Spleen (tissue), 11 donors: ENCODE results near the gene LRSAM1. TPM values are rescaled to one million over a fixed set of nuclear protein-coding genes. Genes with fewer than 3 reads are reported as not detected.

ENCODE experiments used
- DNase-seq: peaks from one replicate; pipeline ENCODE4 v3.0.0-alpha.2; 2020
- H3K27ac ChIP-seq, 8 donors: fragments of 200-600 bp; sonication (generic) in 7 of 8; 1 replicate in 4 of 8; 2 replicates in 4 of 8; pipeline versions ENCODE4 v1.5.0 to v1.8.0; 2016 to 2021; ENCODE audit warnings: inconsistent platforms in 4 of 8, mild to moderate bottlenecking in 4 of 8, moderate library complexity in 1 of 8
- H3K27me3 ChIP-seq, 7 donors: fragments of 200-600 bp; sonication (generic) in 6 of 7; replicated peaks in 1 of 7; 1 replicate in 4 of 7; 2 replicates in 3 of 7; pipeline versions ENCODE4 v1.5.0 to v1.8.0; 2016 to 2021; ENCODE audit warnings: inconsistent platforms in 3 of 7, mild to moderate bottlenecking in 1 of 7
- H3K36me3 ChIP-seq, 6 donors: fragments of 200-600 bp; sonication (generic) in 5 of 6; 1 replicate in 4 of 6; 2 replicates in 2 of 6; pipeline versions ENCODE4 v1.5.0 to v1.8.0; 2016 to 2021; ENCODE audit warnings: inconsistent platforms in 2 of 6
- H3K4me1 ChIP-seq, 6 donors: fragments of 200-600 bp; sonication (generic) in 5 of 6; 1 replicate in 3 of 6; 2 replicates in 3 of 6; pipeline versions ENCODE4 v1.5.0 to v1.8.0; 2016 to 2021; ENCODE audit warnings: inconsistent platforms in 3 of 6
- H3K4me3 ChIP-seq, 8 donors: fragments of 200-600 bp; sonication (generic) in 7 of 8; 1 replicate in 4 of 8; 2 replicates in 4 of 8; pipeline versions ENCODE4 v1.5.0 to v1.8.0; 2016 to 2021; ENCODE audit warnings: inconsistent platforms in 4 of 8, mild to moderate bottlenecking in 4 of 8, moderate library complexity in 2 of 8
- H3K9me3 ChIP-seq, 8 donors: fragments of 200-600 bp; sonication (generic) in 7 of 8; 1 replicate in 4 of 8; 2 replicates in 4 of 8; pipeline versions ENCODE4 v1.5.0 to v1.8.0; 2016 to 2021; ENCODE audit warnings: inconsistent platforms in 4 of 8
- POLR2A ChIP-seq, 3 donors: fragments of 450-650 bp; IDR thresholded peaks; one replicate each; pipeline ENCODE4 v1.5.1; 2017; ENCODE audit warnings: antibody characterized with exemption in 3 of 3, mild to moderate bottlenecking in 1 of 3
- POLR2AphosphoS5 ChIP-seq, 3 donors: sonication (generic); formaldehyde crosslinking; IDR thresholded peaks; one replicate each; pipeline ENCODE4 v1.5.1; 2017; ENCODE audit warnings: antibody characterized with exemption in 3 of 3
- WGBS, 5 donors: extraction: QIAGEN DNeasy Blood & Tissue Kit in 3 of 5; methylation state at CpG; one replicate each; pipeline versions ENCODE4 v1.1.5 to v1.1.7; 2013 to 2018; 5-methylcytosine and 5-hydroxymethylcytosine counted together
- intact Hi-C: fragments of 100-400 bp; cut with DNase I; formaldehyde crosslinking; loops from one replicate; pipeline ENCODE4 v1.15.0; 2023; ENCODE audit warnings: low total_unique reads
- polyA plus RNA-seq, 3 donors: library from polyadenylated mRNA; stranded (reverse); fragments of 200-250 nt; gene quantifications; one replicate each; pipeline ENCODE4 v1.2.1, GENCODE V29; 2013
- total RNA-seq, 7 donors: library from RNA; depleted of rRNA in 3 of 7; stranded (reverse); fragments of >200 nt in 3 of 7; fragmentation: NEBNext Ultra II Directional in 4 of 7; extraction: Animal tissue kit (Norgen Biotek cat#: 25700) in 4 of 7; gene quantifications; one replicate each; pipeline versions ENCODE4 v1.1.0 to v1.2.1, GENCODE V29; 2016 to 2021
- TF ChIP-seq, protein P1 (sequence below), 11 experiments: fragments of 200-600 bp in 7 of 11; fragments of 450-650 bp in 4 of 11; sonication (generic) in 4 of 11; IDR thresholded peaks in 8 of 11; conservative IDR thresholded peaks in 3 of 11; 1 replicate in 7 of 11; 2 replicates in 4 of 11; pipeline versions ENCODE4 v1.4.0 to v1.8.0; 2016 to 2021; ENCODE audit warnings: antibody characterized with exemption in 11 of 11, inconsistent platforms in 4 of 11, mild to moderate bottlenecking in 1 of 11
- donor health status: healthy with polysubstance abuse.
- donor health status: DM: no; HTN: no; CAD: no; lungs with moderate emphysema.
- donor health status: DM: no; HTN: no; CAD: no.
- donor health status: Bipolar disorder and iron deficiency.
- donor health status: healthy.
- donor health status: DM: no; HTN: no; CAD: no.
- donor health status: DM: yes; HTN: yes; CAD: no.

Gene LRSAM1
- total and polyA plus RNA-seq, 10 donors = 13.5 to 32.1 (median 25.1) TPM

DNA sequence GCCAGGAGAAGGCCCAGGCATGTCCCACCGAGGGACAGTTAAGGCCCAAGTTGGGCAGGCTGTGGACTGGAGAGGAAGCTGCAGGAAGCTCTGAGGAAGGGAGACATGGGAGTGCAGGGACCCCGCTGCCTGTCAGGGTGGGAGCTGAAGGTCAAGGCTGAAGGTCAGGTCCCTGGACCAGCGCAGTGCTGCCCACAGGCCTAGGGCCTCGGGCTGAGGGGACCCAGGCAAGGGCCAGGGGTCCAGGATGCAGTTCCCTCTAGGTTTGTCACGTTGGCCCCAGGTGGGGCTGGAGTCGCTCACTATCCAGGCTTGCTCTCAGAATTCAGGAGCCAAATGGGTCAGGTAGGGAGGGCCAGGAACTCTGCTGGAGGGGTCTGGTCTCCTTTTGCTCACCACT lies 84.1 kb downstream of the LRSAM1 start:
- H3K36me3 ChIP-seq = peaks cover 0 to 11% (median 0%) of the 10 kb centered on the region in 6 donors
- peaks cover 0 to 58% (median 17%) of the 10 kb centered on the region in 6 donors for H3K4me1 ChIP-seq
- no peak for DNase-seq
- peak overlapping the region in 5 of 8 donors; percentile 8 to 55 (median 34) for H3K27ac ChIP-seq
- 65 to 88% (median 70%) methylated on average over 5 to 6 of the region's 6 CpGs for WGBS, 5 donors
- intact Hi-C loops = no loop called here
- TF ChIP-seq POLR2A (IDR thresholded peaks at IDR 0.05) (no peak), POLR2AphosphoS5 (IDR thresholded peaks at IDR 0.05) (no peak)
- TF ChIP-seq, protein P1, sequence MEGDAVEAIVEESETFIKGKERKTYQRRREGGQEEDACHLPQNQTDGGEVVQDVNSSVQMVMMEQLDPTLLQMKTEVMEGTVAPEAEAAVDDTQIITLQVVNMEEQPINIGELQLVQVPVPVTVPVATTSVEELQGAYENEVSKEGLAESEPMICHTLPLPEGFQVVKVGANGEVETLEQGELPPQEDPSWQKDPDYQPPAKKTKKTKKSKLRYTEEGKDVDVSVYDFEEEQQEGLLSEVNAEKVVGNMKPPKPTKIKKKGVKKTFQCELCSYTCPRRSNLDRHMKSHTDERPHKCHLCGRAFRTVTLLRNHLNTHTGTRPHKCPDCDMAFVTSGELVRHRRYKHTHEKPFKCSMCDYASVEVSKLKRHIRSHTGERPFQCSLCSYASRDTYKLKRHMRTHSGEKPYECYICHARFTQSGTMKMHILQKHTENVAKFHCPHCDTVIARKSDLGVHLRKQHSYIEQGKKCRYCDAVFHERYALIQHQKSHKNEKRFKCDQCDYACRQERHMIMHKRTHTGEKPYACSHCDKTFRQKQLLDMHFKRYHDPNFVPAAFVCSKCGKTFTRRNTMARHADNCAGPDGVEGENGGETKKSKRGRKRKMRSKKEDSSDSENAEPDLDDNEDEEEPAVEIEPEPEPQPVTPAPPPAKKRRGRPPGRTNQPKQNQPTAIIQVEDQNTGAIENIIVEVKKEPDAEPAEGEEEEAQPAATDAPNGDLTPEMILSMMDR (IDR thresholded peaks at IDR 0.05 in 8 of 11, conservative IDR thresholded peaks at IDR 0.05 in 3 of 11) = no peak
- H3K4me3 ChIP-seq = no peak overlapping the region
- H3K27me3 ChIP-seq = no peaks in the 10 kb centered on the region
- H3K9me3 ChIP-seq = no peaks in the 10 kb centered on the region

DNA sequence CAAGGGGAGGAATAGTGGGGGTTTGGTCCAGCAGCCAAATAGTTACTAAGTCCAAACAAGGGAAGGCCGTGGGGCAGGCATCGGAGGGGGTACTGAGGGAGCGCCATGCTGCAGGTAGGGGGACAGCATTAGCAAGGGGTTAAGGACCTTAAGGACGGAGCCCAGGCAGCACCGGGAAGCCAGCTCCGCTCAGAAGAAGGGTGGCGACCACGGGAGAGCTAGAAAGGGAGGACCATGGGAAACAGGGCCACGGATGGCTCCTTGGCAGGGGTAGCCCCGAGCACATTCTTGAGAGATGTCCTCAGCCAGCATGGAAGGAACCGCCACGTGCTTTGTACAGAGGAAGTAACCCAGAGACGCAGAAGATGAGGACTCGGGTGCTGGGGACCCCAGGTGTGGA lies 84.5 kb downstream of the LRSAM1 start:
- H3K4me3 ChIP-seq = no peak overlapping the region
- no peaks in the 10 kb centered on the region for H3K27me3 ChIP-seq
- peaks cover 0 to 63% (median 20%) of the 10 kb centered on the region in 6 donors for H3K4me1 ChIP-seq
- TF ChIP-seq, protein P1 (IDR thresholded peaks at IDR 0.05 in 8 of 11, conservative IDR thresholded peaks at IDR 0.05 in 3 of 11) = no peak
- TF ChIP-seq POLR2AphosphoS5 (IDR thresholded peaks at IDR 0.05) = no peak
- whole genome bisulfite sequencing, 5 donors = 70 to 84% (median 79%) methylated on average over 14 of the region's 14 CpGs
- intact Hi-C loops = no loop called here
- peak overlapping the region in 4 of 8 donors; percentile 8 to 55 (median 42) for H3K27ac ChIP-seq
- no peak for DNase-seq
- H3K9me3 ChIP-seq = no peaks in the 10 kb centered on the region
- H3K36me3 ChIP-seq = peaks cover 0 to 7% (median 0%) of the 10 kb centered on the region in 6 donors

DNA sequence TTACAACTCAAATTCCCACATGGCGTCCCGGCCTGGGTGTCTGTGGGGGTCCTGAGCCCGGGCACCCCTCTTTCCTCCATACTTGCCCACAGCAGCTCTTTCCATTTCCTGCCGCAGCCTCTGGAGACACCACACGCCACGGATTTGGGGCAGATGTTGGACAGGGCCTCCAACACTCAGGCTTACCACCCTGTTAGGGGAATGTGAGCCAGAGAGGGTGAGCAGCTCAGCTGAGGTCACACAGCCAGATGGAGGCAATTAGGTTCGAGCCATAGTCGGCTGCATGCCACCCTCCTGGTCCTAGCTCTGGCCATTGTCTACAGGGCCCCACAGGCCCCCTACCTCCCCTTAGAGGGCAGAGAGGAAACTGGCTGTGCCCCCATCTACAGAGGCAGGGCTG lies 85.2 kb downstream of the LRSAM1 start:
- peak overlapping the region in 2 of 8 donors; percentile 21 to 55 for H3K27ac ChIP-seq
- H3K36me3 ChIP-seq = peaks cover 0 to 3% (median 0%) of the 10 kb centered on the region in 6 donors
- intact Hi-C loops = no loop called here
- DNase-seq = no peak
- no peak overlapping the region for H3K4me3 ChIP-seq
- WGBS, 5 donors = 75 to 90% (median 81%) methylated on average over 6 to 8 of the region's 8 CpGs
- peaks cover 0 to 68% (median 23%) of the 10 kb centered on the region in 6 donors for H3K4me1 ChIP-seq
- H3K27me3 ChIP-seq = no peaks in the 10 kb centered on the region
- H3K9me3 ChIP-seq = no peaks in the 10 kb centered on the region
- no peak for TF ChIP-seq POLR2AphosphoS5 (IDR thresholded peaks at IDR 0.05)
- no peak for TF ChIP-seq POLR2A (IDR thresholded peaks at IDR 0.05)
- TF ChIP-seq, protein P1 (IDR thresholded peaks at IDR 0.05 in 8 of 11, conservative IDR thresholded peaks at IDR 0.05 in 3 of 11) = no peak

DNA sequence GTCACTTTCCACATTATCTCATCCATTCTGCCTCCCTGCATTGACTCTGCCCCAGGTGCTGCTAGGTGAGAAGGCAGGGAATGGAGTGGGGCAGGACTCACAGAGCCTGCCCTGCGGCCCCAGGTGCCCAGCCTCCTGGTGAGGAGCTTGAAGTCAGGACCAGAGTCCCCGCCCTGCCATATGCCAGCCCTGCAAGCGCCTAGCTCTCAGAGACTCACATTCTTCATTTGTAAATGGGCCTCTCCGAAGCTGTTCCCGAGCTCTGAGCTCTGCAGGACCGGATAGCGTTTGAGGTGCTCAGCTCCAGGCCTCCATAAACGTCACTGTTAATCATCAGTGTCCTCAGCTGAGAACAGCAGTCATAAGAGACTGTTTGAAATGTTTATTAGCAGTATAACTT lies 85.7 kb downstream of the LRSAM1 start:
- Histone ChIP-seq H3K4me1 (peaks cover 0 to 73% (median 25%) of the 10 kb centered on the region in 6 donors), H3K27me3 (no peaks in the 10 kb centered on the region), H3K4me3 (no peak overlapping the region), H3K9me3 (no peaks in the 10 kb centered on the region), H3K27ac (peak overlapping the region in 2 of 8 donors; percentile 21 to 55), H3K36me3 (no peaks in the 10 kb centered on the region)
- intact Hi-C loops = no loop called here
- WGBS, 5 donors = 71 to 89% (median 80%) methylated on average over 8 of the region's 8 CpGs
- no peak for DNase-seq
- no peak for TF ChIP-seq POLR2AphosphoS5 (IDR thresholded peaks at IDR 0.05)
- no peak for TF ChIP-seq POLR2A (IDR thresholded peaks at IDR 0.05)
- TF ChIP-seq, protein P1 (IDR thresholded peaks at IDR 0.05 in 8 of 11, conservative IDR thresholded peaks at IDR 0.05 in 3 of 11) = no peak
